ENCODE results near the gene RPRD1B.

GRCh38 chr20:38034961-38035360 lies 1.4 kb downstream of the RPRD1B start:
- TF ChIP-seq, protein P1, sequence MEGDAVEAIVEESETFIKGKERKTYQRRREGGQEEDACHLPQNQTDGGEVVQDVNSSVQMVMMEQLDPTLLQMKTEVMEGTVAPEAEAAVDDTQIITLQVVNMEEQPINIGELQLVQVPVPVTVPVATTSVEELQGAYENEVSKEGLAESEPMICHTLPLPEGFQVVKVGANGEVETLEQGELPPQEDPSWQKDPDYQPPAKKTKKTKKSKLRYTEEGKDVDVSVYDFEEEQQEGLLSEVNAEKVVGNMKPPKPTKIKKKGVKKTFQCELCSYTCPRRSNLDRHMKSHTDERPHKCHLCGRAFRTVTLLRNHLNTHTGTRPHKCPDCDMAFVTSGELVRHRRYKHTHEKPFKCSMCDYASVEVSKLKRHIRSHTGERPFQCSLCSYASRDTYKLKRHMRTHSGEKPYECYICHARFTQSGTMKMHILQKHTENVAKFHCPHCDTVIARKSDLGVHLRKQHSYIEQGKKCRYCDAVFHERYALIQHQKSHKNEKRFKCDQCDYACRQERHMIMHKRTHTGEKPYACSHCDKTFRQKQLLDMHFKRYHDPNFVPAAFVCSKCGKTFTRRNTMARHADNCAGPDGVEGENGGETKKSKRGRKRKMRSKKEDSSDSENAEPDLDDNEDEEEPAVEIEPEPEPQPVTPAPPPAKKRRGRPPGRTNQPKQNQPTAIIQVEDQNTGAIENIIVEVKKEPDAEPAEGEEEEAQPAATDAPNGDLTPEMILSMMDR (IDR thresholded peaks at IDR 0.05): no peak
- no peak for TF ChIP-seq ZFX (IDR thresholded peaks at IDR 0.05; ENCODE audit: borderline replicate concordance)
